ENCODE results near the gene TMEM18. TPM values are rescaled to one million over a fixed set of nuclear protein-coding genes. Genes with fewer than 3 reads are reported as not detected.
A peak's percentile ranks its signal among the peaks of the same experiment; 100 is the strongest.

The TMEM18 gene
- total and polyA plus RNA-seq, 9 of the 15 experiments (the other 6 are each of a cell fraction or from before 2014, with no cell fraction given): 12.8 to 55.9 (median 21.8) TPM

DNA sequence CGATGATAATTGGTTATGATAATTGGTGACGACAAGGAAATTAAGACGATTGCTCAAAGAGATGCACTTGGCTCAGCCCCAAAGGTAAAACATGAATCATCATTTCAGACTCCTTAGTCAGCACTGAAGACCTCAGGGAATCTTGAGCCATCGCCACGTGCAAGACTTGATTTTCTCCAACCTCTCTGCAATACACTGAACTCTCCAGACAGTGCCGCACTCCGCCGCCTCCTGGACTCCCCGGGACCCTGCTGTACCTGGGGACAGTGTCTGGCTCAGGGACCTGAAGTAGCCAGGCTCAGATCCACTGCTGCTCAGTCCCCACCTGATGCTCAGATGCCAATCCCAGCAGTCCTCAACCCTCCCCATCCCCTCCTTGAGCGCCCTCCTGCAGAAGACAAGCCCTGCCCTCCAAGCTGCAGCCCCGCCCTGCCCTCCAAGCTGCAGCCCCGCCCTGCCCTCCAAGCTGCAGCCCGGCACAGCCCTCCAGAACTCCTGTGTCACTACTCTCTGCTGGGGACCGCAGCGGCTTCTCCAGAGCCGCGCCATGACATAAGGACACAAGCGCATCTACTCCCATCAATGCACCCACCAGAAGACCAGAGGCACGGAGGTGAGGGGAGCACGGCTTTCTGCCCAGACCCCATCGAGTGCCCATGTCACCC is 1.1 kb downstream of the TMEM18 start (continued):
- TF ChIP-seq, protein P1, sequence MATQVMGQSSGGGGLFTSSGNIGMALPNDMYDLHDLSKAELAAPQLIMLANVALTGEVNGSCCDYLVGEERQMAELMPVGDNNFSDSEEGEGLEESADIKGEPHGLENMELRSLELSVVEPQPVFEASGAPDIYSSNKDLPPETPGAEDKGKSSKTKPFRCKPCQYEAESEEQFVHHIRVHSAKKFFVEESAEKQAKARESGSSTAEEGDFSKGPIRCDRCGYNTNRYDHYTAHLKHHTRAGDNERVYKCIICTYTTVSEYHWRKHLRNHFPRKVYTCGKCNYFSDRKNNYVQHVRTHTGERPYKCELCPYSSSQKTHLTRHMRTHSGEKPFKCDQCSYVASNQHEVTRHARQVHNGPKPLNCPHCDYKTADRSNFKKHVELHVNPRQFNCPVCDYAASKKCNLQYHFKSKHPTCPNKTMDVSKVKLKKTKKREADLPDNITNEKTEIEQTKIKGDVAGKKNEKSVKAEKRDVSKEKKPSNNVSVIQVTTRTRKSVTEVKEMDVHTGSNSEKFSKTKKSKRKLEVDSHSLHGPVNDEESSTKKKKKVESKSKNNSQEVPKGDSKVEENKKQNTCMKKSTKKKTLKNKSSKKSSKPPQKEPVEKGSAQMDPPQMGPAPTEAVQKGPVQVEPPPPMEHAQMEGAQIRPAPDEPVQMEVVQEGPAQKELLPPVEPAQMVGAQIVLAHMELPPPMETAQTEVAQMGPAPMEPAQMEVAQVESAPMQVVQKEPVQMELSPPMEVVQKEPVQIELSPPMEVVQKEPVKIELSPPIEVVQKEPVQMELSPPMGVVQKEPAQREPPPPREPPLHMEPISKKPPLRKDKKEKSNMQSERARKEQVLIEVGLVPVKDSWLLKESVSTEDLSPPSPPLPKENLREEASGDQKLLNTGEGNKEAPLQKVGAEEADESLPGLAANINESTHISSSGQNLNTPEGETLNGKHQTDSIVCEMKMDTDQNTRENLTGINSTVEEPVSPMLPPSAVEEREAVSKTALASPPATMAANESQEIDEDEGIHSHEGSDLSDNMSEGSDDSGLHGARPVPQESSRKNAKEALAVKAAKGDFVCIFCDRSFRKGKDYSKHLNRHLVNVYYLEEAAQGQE (IDR thresholded peaks at IDR 0.05; ENCODE audit: borderline replicate concordance): no peak
- TF ChIP-seq, protein P1 (CRISPR knock-in tag; IDR thresholded peaks at IDR 0.05; ENCODE audit: low read depth): no peak
- TF ChIP-seq, protein P2, sequence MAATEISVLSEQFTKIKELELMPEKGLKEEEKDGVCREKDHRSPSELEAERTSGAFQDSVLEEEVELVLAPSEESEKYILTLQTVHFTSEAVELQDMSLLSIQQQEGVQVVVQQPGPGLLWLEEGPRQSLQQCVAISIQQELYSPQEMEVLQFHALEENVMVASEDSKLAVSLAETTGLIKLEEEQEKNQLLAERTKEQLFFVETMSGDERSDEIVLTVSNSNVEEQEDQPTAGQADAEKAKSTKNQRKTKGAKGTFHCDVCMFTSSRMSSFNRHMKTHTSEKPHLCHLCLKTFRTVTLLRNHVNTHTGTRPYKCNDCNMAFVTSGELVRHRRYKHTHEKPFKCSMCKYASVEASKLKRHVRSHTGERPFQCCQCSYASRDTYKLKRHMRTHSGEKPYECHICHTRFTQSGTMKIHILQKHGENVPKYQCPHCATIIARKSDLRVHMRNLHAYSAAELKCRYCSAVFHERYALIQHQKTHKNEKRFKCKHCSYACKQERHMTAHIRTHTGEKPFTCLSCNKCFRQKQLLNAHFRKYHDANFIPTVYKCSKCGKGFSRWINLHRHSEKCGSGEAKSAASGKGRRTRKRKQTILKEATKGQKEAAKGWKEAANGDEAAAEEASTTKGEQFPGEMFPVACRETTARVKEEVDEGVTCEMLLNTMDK (IDR thresholded peaks at IDR 0.05; ENCODE audit: borderline replicate concordance, insufficient read depth, low read depth, low read length, poor library complexity, severe bottlenecking): no peak
- TF ChIP-seq, protein P3, sequence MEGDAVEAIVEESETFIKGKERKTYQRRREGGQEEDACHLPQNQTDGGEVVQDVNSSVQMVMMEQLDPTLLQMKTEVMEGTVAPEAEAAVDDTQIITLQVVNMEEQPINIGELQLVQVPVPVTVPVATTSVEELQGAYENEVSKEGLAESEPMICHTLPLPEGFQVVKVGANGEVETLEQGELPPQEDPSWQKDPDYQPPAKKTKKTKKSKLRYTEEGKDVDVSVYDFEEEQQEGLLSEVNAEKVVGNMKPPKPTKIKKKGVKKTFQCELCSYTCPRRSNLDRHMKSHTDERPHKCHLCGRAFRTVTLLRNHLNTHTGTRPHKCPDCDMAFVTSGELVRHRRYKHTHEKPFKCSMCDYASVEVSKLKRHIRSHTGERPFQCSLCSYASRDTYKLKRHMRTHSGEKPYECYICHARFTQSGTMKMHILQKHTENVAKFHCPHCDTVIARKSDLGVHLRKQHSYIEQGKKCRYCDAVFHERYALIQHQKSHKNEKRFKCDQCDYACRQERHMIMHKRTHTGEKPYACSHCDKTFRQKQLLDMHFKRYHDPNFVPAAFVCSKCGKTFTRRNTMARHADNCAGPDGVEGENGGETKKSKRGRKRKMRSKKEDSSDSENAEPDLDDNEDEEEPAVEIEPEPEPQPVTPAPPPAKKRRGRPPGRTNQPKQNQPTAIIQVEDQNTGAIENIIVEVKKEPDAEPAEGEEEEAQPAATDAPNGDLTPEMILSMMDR (IDR thresholded peaks at IDR 0.05 in 2 of 3, conservative IDR thresholded peaks at IDR 0.05 in 1 of 3; ENCODE audit: insufficient read depth in 2 of 3, low read depth in 1 of 3, low read length in 3 of 3): peak; percentile 45 to 56 (median 54)
- TF ChIP-seq CREB1 (IDR thresholded peaks at IDR 0.05) (no peak), CREB1 (CRISPR knock-in tag; IDR thresholded peaks at IDR 0.05) (no peak), SIX5 (IDR thresholded peaks at IDR 0.05; ENCODE audit: borderline replicate concordance in 1 of 2, insufficient read depth in 1 of 2, low read depth in 1 of 2, low read length in 2 of 2) (no peak)
- TF ChIP-seq, protein P4, sequence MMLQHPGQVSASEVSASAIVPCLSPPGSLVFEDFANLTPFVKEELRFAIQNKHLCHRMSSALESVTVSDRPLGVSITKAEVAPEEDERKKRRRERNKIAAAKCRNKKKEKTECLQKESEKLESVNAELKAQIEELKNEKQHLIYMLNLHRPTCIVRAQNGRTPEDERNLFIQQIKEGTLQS (IDR thresholded peaks at IDR 0.05): peak; percentile 66
- TF ChIP-seq, protein P4 (CRISPR knock-in tag; conservative IDR thresholded peaks at IDR 0.05): no peak
- TF ChIP-seq, protein P5, sequence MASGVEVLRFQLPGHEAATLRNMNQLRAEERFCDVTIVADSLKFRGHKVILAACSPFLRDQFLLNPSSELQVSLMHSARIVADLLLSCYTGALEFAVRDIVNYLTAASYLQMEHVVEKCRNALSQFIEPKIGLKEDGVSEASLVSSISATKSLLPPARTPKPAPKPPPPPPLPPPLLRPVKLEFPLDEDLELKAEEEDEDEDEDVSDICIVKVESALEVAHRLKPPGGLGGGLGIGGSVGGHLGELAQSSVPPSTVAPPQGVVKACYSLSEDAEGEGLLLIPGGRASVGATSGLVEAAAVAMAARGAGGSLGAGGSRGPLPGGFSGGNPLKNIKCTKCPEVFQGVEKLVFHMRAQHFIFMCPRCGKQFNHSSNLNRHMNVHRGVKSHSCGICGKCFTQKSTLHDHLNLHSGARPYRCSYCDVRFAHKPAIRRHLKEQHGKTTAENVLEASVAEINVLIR (CRISPR knock-in tag; IDR thresholded peaks at IDR 0.05): no peak

All from K562 (cell line).